CD4-positive, alpha-beta T cell treated with Interleukin-17A for 4 hours (primary cell): ENCODE results near the gene C2orf68.
"Not testable (repeated sequence)": the region's sequence is repeated elsewhere in the genome, so short reads cannot be mapped to it uniquely, and the experiment has no call there.

Experiments used
- DNase-seq: peaks from one replicate; pipeline ENCODE4 v3.0.0-alpha.2; 2020; ENCODE audit warnings: mixed read lengths

C2orf68 gene

DNA sequence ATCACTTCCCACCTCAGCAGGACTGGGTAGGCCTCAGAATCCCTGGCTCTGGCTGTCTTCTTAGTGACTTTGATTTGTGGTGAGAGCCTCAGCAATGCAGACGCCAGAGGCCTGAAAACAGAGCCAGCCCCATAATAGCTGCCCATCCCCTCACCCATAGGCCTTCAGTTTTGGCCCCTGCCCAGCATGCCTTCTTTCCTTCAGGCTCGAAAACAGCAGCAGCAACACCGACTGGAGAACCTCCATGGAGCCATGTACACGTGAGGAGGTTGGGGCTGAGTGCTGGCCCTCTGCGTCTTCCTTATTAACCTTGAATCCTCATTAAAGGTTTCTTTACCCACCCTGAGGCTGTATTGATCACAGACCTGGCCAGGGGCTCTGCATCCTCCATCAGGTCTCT, 14.6 kb downstream of the C2orf68 start:
- no peak for DNase-seq

DNA sequence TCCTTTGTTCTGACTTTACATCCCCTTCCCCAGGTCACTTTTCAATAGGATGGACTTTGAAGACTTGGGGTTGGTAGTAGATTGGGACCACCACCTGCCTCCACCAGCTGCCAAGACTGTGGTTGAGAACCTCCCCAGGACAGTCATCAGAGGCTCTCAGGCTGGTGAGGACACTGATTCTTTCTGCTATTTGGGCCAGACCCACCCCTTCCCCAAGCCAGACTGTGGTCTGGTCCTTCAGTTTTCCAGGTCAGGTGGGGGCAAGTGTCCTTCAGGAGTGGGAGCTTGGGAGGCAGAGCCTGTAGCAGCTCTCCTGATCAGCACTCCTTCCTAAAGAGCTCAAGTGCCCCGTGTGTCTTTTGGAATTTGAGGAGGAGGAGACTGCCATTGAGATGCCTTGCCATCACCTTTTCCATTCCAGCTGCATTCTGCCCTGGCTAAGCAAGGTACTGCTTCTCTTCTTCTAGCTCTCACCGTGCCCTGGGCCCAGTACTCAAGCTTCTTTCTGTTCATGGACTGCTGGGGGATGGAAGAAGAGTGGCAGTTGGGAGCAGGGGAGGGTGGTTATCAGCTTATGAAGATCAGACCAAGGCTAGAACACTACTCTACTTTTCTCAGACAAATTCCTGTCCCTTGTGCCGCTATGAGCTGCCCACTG, 15.3 kb downstream of the C2orf68 start:
- no peak for DNase-seq

DNA sequence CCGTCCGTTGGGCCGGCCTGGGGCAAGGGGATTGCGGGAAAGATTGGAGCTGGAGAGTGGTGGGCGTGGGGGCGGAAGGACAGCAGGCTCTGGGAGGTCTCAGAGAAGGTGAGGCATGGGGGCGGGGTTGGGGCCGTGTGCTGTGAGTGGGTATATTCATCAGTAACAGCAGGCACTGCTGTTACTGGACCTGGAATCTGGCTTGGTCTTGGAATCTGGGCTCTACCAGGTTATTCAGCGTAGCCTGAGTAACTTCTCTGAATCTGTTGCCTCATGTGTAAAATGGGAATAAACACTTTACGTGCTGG, 15.9 kb downstream of the C2orf68 start:
- no peak for DNase-seq

DNA sequence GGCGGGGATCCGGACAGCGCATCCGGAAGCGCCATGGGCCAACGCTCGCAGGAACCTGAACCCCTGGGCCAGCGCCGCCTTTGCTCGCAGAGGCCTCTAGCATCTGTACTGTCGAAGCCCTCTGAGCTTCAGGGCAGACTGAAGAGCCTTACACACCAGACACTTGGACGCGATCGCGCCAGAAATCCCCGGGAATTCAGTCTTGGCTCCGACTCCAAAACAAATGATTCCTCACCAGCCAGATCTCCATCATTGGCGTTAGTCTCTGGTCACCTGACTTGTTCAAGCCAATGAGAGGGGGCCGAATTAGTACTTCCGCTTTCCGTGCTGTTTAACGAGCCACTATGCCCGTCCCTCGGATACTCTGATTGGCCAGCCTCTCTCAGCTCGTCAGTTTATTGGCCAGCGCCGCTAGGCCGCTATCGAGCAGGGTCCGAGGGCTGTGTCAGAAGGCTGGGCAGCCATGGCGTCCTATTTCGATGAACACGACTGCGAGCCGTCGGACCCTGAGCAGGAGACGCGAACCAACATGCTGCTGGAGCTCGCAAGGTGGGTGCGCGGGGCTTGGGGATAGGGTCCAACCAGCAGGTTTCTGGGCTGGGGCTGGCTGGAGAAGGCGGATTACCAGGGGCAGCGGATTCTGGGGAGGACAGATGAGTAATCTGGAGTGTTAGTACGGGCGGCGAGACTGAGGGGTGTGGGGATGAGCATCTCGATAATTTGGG, 16.4 kb downstream of the C2orf68 start, which contains the start of gene RNF181:
Gene RNF181 (plus strand): TSS at position 445 of the 725 bp plus-strand sequence. CDS start 19 bp downstream, at position 464.
- peak; percentile 89 for DNase-seq

DNA sequence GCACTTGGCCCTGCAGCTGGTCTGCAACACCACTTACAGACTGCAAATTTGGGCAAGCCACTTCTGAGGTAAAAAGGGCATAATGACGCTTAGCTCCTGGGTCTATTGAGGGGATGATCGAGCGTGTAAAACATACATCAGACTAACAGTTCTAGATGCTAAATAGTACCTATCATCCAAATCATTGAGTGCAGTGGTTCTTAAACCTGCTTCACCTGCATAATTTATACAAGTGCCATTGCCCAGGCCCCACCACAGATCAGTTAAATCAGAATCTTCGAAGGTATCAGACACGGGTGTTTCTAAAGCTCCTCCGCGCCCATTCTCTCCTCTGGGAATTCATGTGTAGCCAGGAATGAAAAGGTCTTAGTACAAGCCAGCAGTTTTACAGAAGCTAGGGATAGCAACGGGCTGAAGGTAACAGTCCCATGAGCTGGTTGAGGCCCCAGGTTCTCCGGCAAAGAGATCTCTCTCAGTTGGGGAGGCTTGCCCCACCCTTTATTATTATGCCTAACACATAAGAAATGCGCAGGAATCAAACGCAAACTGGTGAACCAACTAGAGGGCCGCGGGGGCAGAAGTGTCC, 17.1 kb downstream of the C2orf68 start:
- DNase-seq, result no peak

DNA sequence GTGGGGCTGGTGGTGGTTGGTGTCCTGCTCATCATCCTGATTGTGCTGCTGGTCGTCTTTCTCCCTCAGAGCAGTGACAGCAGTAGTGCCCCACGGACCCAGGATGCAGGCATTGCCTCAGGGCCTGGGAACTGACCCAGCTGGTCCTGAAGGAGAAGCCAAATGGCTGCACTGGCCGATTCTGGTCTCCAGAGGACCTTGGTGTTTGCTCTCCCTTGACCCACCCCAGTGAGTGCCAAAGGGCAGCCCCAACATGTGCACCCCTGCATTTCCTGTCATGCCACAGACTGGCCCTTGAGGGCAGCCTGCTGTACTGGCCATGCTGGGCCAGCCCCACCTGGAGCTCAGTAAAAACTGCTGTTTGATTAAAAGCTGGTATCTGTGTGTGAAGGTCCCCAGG, 18.8 kb downstream of the C2orf68 start:
- DNase-seq, result no peak

DNA sequence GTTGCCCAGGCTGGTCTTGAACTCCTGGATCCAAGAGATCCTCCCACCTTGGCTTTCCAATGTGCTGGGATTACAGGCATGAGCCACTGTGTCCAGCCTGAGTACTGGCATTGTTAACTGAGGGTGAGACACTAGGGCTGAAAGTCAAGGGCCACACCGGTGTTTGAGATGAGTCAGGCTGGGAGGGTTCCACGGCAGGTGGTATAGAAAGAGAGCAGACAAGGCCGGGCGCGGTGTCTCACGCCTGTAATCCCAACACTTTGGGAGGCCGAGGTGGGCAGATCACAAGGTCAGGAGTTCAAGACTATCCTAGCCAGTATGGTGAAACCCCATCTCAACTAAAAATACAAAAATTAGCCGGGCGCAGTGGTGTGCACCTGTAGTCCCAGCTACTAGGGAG, 19.6 kb downstream of the C2orf68 start:
- DNase-seq, result not testable (repeated sequence)

DNA sequence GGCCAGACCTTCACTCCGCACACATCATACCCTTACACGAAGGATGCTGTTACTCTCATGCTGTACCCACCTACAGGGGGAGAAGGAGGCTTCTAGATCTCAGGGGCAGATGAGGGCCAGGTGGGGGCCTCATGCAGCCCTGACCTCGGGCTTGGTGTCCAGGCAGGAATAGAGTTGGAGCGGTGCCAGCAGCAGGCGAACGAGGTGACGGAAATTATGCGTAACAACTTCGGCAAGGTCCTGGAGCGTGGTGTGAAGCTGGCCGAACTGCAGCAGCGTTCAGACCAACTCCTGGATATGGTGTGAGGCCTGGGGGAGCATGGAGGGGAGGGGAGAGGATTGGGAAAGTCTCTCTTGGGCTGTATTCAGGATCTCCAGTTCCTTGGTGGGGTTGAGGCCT, 20.3 kb downstream of the C2orf68 start:
- DNase-seq, result no peak

DNA sequence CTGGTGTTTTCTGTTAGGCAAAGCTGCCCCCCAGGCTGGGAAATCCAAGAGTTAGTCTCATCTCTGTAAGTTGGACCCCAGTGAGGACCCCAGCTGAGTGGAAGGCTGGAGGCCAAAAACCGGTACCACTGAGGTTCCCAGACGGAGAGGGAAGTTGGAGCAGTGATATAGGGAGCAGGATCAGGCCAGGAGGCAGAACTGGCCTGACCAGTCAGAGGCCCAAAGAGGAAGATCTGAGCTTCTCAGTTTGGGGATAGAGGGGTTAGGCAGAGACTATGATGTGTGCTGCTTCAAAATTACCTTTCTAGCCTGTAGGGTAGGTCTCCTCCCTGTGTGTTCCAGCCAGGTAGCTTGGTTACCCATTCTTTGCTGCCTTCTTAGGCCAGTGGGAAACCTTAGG, 20.9 kb downstream of the C2orf68 start:
- no peak for DNase-seq

DNA sequence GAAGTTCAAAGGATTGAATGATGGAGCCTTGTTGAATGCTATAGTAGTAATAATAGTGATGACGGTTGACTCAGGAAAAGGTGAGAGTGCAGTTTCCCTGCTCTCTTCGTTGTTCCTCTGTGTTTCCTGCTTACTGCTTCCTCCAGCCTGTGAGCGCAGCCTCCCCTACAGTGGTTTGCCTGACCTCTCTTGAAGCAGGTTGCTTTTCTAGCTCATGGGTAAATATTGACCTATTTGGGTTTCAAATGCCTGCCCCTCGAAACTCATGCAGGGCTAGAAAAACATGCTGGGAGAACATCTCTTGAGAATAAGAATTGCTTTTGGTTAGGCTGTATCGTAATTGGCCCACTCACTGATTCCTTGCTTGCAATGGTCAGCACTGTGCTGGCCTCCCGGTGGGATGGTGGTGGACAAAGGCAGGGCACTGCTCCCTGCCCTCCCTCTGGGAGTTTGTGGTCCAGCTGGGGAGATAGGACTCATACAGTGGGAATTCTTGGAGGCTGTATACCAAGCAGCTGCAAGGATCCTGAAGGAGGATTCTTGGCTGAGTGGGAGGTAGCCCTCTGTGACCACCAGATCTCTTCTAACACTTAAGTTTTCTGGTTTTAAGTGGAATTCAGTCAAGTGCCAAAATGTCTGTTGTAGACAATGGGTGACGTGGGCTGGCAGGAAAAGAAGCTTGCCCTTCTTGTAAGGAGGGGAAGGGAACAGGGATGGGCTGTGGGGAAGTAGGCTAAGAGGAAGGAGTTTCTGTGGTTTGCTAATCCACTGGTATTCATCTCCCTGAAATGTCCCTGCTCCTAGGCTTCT, 21.7 kb downstream of the C2orf68 start:
- no peak for DNase-seq

DNA sequence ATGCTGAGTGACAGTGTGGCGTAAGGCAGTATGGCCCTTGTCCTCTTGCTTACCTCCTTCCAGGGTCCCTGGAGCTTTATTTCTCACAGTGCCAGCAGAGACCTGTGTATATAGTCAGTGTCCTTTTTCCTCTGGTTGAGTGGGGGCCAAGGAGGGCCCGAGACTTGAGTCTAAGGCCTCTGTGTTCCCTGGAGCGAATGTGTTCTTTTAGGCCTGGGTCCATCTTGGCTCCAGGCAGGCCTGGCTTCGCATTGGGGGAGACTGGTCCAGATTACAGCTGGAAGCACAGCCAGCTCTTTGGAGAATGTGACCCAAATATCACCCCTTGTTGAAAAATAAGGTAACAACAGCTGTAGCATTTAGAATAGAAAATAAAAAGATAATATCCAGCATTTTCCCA, 22.7 kb downstream of the C2orf68 start:
- DNase-seq, result no peak

DNA sequence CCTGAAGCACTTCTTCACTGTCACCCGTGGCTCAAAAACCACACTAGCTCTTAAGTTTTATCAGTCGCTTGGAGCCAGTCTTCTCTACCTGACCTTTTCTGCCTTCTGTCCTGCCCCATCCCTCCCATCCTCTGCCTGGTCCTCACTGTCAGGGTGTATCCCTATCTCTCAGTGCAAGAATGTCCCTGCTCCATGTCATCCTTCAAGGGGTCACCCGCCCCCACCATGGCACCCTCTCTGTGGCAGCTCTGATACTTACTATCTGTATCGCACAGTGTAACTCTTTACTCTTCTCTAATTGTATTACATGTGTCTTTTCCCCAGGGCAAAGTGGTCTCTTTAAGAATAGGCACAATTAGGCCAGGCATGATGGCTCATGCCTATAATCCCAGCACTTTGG, 23.2 kb downstream of the C2orf68 start:
- no peak for DNase-seq

DNA sequence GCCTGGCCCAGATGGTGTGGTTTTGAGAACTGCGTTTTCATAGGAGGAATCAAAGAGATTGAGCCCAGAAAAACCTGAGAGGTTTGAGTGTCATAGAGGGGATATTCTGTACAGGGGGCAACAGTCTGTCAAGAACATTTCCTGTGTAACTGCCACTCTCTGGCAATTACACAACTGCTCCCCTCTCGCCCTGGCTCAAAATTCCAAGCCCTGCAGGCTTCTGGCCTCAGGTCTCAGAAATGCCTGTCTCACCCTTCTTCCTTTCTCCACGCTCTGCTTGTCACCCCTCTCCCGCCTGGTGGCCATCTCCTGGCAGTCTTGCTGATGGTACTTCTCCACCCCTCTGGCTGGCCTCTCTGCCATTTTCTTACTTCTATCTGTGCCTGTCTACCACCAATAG, 23.6 kb downstream of the C2orf68 start:
- no peak for DNase-seq

DNA sequence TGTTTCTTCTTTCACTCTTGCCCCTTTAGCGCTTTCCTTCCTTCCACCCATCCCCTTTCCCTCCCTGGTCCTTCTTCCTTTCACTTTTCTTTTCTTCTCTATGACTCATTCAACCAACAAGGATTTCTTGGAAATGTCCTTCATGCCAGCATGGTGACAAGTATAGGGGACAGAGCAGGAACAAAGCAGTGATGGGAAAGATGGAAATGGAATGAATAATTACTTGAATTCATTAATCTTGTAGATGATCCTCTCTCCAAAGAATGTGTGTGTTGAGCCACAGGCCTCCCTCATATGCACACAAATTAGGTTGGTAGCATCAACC, 26.1 kb downstream of the C2orf68 start:
- DNase-seq, result no peak

DNA sequence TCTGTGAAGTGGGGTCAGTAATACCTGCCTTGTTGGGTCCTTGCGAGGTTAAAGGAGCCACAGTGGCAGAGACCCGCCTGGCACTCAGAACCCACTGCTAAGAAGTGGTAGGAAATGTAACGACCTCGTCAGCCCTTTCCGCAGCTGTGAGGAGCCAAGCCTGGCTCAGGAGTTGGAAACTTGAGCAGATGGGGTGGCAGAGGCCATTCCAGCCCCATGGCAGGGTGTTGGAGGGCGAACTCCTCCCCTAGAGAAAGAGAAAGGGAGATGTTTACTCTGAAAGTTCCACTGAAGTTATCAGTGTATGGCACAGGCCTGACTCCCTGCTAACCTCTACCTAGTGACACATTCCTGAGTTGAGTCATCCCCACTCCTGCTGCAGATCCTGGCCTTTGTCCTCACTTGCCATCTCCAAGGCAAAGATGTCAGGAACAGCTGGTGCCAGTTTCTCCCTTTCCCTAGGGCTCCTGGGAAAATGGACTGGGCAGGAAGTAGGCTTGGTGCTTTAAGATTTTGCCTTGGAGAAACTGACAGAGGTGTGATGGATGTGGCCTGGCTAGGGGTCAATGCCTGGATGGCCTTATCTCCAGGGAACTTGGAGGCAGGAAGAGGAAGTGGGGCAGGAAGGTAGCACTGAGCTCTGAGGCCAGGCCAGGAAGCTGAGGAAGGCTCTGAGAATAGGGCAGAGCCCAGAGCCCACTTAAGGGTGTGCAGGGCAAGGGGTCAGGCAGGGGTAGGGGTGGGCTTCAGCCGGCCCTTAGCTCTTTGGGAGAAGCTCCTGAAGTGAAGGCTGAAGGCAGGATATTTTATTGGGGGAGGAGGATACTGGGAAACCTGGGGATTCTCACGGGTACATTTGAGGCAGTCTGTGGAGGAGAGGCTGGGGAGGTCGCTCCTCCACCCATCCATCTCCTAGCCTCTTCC, 26.7 kb downstream of the C2orf68 start:
- peak; percentile 36 for DNase-seq

DNA sequence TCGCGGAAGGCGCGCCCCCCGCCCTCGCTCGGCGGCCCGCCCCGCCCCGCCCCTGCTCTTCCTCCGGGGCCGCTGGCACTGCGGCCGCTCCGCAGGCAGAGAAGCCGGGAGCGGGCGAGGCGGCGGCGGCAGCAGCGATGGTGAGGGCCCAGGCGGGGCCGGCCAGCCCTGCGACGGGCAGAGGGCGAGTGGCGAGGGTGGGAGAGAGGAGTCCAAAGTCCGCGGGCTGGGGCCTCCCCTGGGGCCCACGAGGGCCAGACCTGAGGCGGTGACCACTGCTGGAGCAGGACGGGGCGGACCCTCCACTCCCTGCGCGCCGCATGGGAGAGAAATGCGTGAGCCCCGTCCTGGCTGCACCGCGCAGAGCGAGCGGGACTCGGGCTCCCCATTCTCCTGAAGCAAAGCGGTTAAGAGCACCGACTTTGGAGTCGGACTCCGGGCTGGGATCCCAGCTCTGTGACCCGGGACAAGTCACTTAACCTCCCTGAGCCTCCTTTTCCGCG, 27.5 kb downstream of the C2orf68 start, which contains the start of gene VAMP5:
Gene VAMP5 (plus strand): TSS at position 78 of the 503 bp plus-strand sequence. CDS start 60 bp downstream, at position 138.
- DNase-seq, result peak; percentile 71

DNA sequence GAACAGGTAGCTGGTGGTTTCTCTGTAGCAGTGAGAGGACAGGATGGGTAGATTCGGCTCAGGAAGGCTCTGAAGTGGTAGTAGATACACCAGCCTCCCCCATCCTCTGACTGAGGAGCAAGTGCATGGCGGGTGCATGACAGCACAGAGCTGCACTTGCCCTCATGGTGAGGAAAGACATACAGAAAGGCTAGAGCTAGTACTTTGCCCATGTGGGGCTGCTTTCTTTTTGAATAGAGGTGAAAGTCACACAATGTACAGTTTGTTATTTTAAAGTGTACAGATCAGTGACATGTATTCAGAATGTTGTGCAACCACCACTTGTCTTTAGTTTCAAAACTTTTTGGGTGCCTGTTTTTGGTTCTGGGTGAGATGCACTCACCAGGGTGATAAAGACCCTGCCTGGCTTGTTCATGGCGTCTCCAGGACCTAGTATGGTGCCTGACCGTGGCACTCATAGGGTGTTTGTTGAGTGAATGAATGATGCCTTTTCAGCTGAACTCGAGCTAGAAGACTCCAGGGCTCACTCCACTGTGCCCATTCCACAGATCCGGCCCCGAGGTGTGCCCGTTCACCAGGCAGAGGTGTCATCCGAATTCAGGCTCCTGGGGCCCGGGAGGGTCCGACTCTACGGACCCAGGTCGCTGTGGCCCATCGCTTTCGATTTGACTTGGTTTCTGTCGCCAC, 28.1 kb downstream of the C2orf68 start:
- DNase-seq, result peak; percentile 50

DNA sequence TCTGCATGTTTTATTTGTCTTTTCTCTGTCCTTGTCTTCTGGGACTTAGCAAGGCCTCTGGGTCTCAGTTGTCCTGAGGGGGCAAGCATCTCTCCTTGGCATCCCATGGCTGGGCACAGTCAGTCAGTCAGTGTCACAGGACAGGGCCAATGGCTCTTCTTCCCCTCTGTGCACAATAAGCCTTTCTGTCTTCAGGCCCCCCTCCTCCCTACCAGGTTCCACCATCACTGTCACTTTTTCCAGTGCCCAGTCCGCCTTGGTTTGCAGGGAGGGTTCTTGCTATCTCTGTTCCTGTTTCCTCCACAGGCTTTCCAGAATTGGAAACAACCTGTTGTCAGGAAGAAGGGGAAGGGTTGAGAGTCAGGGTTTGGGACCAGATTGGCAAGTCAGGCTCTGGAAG, 29.4 kb downstream of the C2orf68 start:
- DNase-seq, result no peak

DNA sequence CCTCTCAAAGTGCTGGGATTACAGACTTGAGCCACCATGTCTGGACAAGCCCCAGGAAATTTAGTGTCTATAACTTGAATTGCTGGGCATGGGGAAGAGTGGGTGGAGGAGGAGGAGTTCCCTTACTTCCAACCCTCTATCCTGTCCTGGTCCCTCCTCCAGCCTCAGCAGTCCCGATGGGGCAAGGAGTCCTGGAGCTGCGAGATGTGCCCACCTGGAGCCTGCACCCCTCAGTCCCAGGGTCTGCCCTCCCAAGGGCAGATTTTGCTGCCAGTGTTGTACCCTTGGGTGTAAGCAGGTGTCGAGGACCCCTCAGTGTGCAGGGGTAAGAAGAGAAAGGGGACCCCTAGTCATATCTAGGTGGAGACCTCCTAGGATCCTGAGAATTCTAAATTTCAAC, 31.7 kb downstream of the C2orf68 start:
- no peak for DNase-seq

DNA sequence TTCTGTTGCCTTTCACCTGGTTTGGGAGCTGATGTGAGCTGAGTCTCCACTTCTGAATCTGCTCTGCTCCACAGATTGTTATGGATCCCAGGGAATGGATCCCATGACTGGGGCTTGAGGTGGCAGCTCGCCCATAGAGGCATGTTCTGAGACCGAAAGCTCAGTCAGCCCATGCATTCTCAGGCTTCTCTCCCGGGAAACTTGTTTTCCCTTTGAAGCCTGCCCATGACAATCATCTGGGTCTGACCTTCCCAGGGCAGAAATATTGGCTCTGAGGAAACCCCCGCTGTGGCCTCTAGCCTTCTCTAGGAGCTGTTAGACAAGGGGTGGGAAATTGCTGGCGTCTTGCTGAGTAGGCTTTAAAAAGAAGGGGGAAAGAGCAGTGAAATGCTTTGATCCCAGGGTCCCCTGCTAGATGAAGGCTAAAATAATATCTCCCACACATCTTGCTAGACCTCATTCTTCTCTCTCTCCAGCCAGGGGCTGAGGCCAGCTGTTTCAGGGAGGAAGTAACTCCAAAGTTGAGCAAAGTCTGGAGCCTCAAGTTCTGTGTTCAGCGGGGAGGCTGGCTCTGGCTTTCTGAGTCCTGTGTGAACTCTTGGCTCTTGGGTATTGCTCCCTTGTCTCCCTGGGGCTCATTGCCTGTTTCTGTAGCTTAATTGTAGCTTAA, 32.5 kb downstream of the C2orf68 start:
- no peak for DNase-seq
